Mammary epithelial cell (primary cell): ENCODE results near the gene HOXD4.

Experiments used
- CTCF ChIP-seq, 2 donors: IDR thresholded peaks in 1 of 2; conservative IDR thresholded peaks in 1 of 2; 2 replicates each; pipeline ENCODE4 v1.5.1; 2011 to 2012; ENCODE audit warnings: inconsistent platforms in 2 of 2, low read length in 2 of 2, mild to moderate bottlenecking in 2 of 2, control low read depth in 1 of 2, low read depth in 1 of 2; ENCODE audit not compliant: insufficient read depth in 1 of 2; ENCODE audit errors: extremely low read depth in 1 of 2
- EZH2 ChIP-seq: IDR thresholded peaks from 2 replicates; pipeline ENCODE4 v1.6.1; 2012; ENCODE audit warnings: low read length, inconsistent platforms, borderline replicate concordance

GRCh38 chr2:176117823-176118371 is 33.5 kb upstream of the HOXD4 start:
- TF ChIP-seq CTCF (conservative IDR thresholded peaks at IDR 0.05 in 1 of 2, IDR thresholded peaks at IDR 0.05 in 1 of 2; ENCODE audit: extremely low read depth in 1 of 2, insufficient read depth in 1 of 2, low read depth in 1 of 2, low read length in 2 of 2), result no peak
- peak; percentile 61 for TF ChIP-seq EZH2
